ENCODE results near the gene C2CD5. TPM values are rescaled to one million over a fixed set of nuclear protein-coding genes. Genes with fewer than 3 reads are reported as not detected.
A peak's percentile ranks its signal among the peaks of the same experiment; 100 is the strongest.

The C2CD5 gene
- total and polyA plus RNA-seq, 2 donors (not counting 1 experiment from before 2014, with no cell fraction given): 24.6 to 61.7 TPM

DNA sequence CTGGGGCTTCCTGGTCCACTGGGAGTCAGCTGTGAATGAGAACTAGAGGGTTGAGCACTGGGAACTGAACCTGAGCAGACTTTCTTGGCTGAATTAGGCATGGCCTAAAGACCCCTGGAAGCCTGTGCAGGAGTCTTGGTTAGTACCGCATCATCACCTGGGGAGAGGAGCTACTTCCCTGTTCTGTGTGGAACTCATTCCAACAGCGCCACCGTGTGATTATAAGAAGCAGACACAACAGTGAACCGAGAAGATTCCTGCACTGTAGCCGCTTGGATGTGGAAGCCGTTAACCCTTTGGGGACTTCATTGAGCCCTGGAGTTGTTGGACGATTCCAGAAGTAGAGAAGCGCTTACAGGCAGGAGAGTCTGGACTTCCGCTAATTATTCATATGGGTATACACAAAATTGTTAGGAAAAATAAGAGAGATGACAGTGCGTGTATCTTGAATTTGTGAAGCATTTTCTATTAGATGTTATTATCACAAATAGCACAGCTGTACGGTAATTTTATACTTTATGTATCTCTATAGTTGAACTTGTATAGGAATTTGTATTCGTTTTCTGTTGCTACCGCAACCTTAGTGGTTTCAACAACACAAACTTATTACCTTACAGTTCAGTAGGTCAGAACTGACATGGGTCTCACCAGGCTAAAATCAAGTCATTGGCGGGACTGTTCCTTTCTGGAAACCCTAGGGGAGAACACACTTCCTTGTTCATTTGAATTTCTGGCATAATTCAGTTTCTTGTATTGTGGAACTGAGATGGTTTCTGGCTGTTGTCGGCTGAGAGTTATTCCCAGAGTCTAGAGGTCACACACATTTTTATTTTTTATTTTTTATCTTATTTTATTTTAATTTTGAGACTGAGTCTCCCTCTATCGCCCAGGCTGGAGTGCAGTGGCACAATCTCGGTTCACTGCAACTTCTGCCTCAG, 100.7 kb downstream of the C2CD5 start:
- Histone ChIP-seq H3K4me1 (ENCODE audit: control insufficient read depth in 2 of 2, insufficient read depth in 2 of 2, low read length in 2 of 2) (peaks cover 0 to 3% of the 10 kb centered on the region in 2 donors), H3K4me2 (replicated peaks; ENCODE audit: low read depth, low read length, poor library complexity, severe bottlenecking) (no peak overlapping the region), H3K27ac (ENCODE audit: low read length in 2 of 2) (no peak overlapping the region), H3K36me3 (replicated peaks in 1 of 2; ENCODE audit: control extremely low read depth in 1 of 2, control insufficient read depth in 1 of 2, extremely low read depth in 1 of 2, insufficient read depth in 2 of 2, low read length in 1 of 2) (no peaks in the 10 kb centered on the region), H4K20me1 (ENCODE audit: control insufficient read depth, insufficient read depth, low read length, poor library complexity, severe bottlenecking) (no peaks in the 10 kb centered on the region), H3K79me2 (ENCODE audit: control insufficient read depth, insufficient read depth, low read length) (no peaks in the 10 kb centered on the region), H3K4me3 (ENCODE audit: control extremely low read depth in 1 of 5, extremely low read depth in 1 of 5, insufficient read depth in 1 of 5, low read depth in 2 of 5, low read length in 4 of 5) (no peak overlapping the region), H3K9ac (ENCODE audit: low read length) (no peak overlapping the region), H2AFZ (ENCODE audit: insufficient read depth, low read depth, low read length, poor library complexity, severe bottlenecking) (peak overlapping the region; percentile 35), H3K27me3 (replicated peaks in 1 of 4; ENCODE audit: control extremely low read depth in 1 of 4, control insufficient read depth in 3 of 4, insufficient read depth in 4 of 4, low read length in 3 of 4) (no peaks in the 10 kb centered on the region), H3K9me3 (ENCODE audit: control extremely low read depth in 1 of 3, control insufficient read depth in 2 of 3, insufficient read depth in 1 of 3, low read length in 2 of 3) (no peaks in the 10 kb centered on the region)
- CTCF ChIA-PET: interaction anchor here (0.6 to 2.1 kb wide), 22 partner anchors 9 to 749 kb away, joined by 3 to 32 read pairs (median 4); no protein-coding TSS in a partner anchor
- ATAC-seq (ENCODE audit: low read depth): peak; percentile 99
- no peaks in the 10 kb centered on the region for H3K9me3 Mint-ChIP-seq (ENCODE audit: insufficient read depth)
- intact Hi-C loops (cut with micrococcal nuclease): loop anchor here (1.0 to 5.0 kb wide), 4 partner anchors 271 to 1196 kb away; no protein-coding TSS in a partner anchor
- no peaks in the 10 kb centered on the region for H3K27me3 Mint-ChIP-seq
- H3K4me3 Mint-ChIP-seq: no peak overlapping the region
- POLR2A ChIA-PET: no interaction called here
- 15% methylated on average over 8 of the region's 17 CpGs for WGBS (ENCODE audit: insufficient coverage)
- peak; percentile 83 for DNase-seq
- H3K4me1 Mint-ChIP-seq: no peaks in the 10 kb centered on the region
- H3K27ac Mint-ChIP-seq: no peak overlapping the region
- no peak for TF ChIP-seq EZH2 (IDR thresholded peaks at IDR 0.05; ENCODE audit: borderline replicate concordance, insufficient read depth, low read depth, low read length, poor library complexity, severe bottlenecking)
- TF ChIP-seq, protein P1, sequence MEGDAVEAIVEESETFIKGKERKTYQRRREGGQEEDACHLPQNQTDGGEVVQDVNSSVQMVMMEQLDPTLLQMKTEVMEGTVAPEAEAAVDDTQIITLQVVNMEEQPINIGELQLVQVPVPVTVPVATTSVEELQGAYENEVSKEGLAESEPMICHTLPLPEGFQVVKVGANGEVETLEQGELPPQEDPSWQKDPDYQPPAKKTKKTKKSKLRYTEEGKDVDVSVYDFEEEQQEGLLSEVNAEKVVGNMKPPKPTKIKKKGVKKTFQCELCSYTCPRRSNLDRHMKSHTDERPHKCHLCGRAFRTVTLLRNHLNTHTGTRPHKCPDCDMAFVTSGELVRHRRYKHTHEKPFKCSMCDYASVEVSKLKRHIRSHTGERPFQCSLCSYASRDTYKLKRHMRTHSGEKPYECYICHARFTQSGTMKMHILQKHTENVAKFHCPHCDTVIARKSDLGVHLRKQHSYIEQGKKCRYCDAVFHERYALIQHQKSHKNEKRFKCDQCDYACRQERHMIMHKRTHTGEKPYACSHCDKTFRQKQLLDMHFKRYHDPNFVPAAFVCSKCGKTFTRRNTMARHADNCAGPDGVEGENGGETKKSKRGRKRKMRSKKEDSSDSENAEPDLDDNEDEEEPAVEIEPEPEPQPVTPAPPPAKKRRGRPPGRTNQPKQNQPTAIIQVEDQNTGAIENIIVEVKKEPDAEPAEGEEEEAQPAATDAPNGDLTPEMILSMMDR (IDR thresholded peaks at IDR 0.05): peak; percentile 87

Data from B cell (primary cell).